Measurements from ENCODE around the gene PCMTD2. TPM values are rescaled to one million over a fixed set of nuclear protein-coding genes. Genes with fewer than 3 reads are reported as not detected.

The PCMTD2 gene
- total and polyA plus RNA-seq, 2 of the 13 experiments (the other 11 are each of a cell fraction or from before 2014, with no cell fraction given), result 47.0 to 76.9 TPM

DNA sequence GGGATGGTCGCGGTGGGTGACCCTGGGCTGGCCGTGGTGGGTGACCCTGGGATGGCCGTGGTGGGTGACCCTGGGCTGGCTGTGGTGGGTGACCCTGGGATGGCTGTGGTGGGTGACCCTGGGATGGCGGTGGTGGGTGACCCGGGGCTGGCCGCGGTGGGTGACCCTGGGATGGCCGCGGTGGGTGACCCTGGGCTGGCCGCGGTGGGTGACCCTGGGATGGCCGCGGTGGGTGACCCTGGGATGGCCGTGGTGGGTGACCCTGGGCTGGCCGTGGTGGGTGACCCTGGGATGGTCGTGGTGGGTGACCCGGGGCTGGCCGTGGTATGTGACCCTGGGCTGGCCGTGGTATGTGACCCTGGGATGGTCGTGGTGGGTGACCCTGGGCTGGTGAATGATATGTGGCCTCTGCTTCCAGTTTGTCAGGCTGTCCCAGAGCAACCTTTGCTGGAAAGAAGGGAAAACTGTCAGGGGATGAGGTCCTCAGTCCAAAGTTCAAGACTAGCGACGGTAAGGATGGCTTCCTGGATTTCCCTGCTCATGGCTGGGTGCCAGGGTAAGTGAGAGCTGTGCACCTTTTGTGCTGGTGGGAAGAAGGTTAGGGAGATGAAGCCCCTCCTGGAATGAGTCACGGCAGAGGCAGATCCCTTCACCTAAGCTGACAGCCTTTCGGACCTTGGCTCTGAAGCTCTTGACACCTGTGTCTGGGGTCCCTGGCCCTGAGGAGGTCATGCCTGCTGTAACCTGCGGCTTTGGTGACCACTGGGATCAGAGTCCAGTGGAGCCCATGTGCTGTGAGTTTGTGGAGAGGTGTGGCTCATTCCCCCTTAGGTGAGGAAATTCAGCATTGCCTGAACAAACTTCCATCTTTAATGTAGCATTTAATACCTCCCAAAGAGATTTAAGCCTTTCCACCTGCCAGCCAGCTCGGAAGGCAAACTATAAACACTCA is 19.1 kb upstream of the PCMTD2 start (continued):
- TF ChIP-seq, protein P1, sequence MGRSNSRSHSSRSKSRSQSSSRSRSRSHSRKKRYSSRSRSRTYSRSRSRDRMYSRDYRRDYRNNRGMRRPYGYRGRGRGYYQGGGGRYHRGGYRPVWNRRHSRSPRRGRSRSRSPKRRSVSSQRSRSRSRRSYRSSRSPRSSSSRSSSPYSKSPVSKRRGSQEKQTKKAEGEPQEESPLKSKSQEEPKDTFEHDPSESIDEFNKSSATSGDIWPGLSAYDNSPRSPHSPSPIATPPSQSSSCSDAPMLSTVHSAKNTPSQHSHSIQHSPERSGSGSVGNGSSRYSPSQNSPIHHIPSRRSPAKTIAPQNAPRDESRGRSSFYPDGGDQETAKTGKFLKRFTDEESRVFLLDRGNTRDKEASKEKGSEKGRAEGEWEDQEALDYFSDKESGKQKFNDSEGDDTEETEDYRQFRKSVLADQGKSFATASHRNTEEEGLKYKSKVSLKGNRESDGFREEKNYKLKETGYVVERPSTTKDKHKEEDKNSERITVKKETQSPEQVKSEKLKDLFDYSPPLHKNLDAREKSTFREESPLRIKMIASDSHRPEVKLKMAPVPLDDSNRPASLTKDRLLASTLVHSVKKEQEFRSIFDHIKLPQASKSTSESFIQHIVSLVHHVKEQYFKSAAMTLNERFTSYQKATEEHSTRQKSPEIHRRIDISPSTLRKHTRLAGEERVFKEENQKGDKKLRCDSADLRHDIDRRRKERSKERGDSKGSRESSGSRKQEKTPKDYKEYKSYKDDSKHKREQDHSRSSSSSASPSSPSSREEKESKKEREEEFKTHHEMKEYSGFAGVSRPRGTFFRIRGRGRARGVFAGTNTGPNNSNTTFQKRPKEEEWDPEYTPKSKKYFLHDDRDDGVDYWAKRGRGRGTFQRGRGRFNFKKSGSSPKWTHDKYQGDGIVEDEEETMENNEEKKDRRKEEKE (IDR thresholded peaks at IDR 0.05), result no peak
- TF ChIP-seq HDAC1 (CRISPR knock-in tag; IDR thresholded peaks at IDR 0.05) (no peak; the same call in 1 of the 2 replicates), STAT5B (CRISPR knock-in tag; IDR thresholded peaks at IDR 0.05) (no peak), ZNF136 (CRISPR knock-in tag; IDR thresholded peaks at IDR 0.05; ENCODE audit: low read depth) (no peak), ZNF33A (CRISPR knock-in tag; IDR thresholded peaks at IDR 0.05; ENCODE audit: borderline replicate concordance) (no peak), POLR2G (IDR thresholded peaks at IDR 0.05; ENCODE audit: low read depth, low read length) (no peak), ETV6 (CRISPR knock-in tag; conservative IDR thresholded peaks at IDR 0.05) (no peak; the same call in 1 of the 2 replicates), ZNF124 (CRISPR knock-in tag; IDR thresholded peaks at IDR 0.05) (0 out of 2 replicates have a peak, but pooled peaks have one; percentile 33)
- TF ChIP-seq, protein P2, sequence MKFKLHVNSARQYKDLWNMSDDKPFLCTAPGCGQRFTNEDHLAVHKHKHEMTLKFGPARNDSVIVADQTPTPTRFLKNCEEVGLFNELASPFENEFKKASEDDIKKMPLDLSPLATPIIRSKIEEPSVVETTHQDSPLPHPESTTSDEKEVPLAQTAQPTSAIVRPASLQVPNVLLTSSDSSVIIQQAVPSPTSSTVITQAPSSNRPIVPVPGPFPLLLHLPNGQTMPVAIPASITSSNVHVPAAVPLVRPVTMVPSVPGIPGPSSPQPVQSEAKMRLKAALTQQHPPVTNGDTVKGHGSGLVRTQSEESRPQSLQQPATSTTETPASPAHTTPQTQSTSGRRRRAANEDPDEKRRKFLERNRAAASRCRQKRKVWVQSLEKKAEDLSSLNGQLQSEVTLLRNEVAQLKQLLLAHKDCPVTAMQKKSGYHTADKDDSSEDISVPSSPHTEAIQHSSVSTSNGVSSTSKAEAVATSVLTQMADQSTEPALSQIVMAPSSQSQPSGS (CRISPR knock-in tag; IDR thresholded peaks at IDR 0.05), result peak; percentile 23; the same call in 1 of the 2 replicates
- TF ChIP-seq, protein P3, sequence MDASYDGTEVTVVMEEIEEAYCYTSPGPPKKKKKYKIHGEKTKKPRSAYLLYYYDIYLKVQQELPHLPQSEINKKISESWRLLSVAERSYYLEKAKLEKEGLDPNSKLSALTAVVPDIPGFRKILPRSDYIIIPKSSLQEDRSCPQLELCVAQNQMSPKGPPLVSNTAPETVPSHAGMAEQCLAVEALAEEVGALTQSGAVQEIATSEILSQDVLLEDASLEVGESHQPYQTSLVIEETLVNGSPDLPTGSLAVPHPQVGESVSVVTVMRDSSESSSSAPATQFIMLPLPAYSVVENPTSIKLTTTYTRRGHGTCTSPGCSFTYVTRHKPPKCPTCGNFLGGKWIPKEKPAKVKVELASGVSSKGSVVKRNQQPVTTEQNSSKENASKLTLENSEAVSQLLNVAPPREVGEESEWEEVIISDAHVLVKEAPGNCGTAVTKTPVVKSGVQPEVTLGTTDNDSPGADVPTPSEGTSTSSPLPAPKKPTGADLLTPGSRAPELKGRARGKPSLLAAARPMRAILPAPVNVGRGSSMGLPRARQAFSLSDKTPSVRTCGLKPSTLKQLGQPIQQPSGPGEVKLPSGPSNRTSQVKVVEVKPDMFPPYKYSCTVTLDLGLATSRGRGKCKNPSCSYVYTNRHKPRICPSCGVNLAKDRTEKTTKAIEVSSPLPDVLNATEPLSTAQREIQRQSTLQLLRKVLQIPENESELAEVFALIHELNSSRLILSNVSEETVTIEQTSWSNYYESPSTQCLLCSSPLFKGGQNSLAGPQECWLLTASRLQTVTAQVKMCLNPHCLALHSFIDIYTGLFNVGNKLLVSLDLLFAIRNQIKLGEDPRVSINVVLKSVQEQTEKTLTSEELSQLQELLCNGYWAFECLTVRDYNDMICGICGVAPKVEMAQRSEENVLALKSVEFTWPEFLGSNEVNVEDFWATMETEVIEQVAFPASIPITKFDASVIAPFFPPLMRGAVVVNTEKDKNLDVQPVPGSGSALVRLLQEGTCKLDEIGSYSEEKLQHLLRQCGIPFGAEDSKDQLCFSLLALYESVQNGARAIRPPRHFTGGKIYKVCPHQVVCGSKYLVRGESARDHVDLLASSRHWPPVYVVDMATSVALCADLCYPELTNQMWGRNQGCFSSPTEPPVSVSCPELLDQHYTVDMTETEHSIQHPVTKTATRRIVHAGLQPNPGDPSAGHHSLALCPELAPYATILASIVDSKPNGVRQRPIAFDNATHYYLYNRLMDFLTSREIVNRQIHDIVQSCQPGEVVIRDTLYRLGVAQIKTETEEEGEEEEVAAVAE (CRISPR knock-in tag; IDR thresholded peaks at IDR 0.05; ENCODE audit: borderline replicate concordance), result peak; percentile 49; the same call in 1 of the 2 replicates
- TF ChIP-seq, protein P4, sequence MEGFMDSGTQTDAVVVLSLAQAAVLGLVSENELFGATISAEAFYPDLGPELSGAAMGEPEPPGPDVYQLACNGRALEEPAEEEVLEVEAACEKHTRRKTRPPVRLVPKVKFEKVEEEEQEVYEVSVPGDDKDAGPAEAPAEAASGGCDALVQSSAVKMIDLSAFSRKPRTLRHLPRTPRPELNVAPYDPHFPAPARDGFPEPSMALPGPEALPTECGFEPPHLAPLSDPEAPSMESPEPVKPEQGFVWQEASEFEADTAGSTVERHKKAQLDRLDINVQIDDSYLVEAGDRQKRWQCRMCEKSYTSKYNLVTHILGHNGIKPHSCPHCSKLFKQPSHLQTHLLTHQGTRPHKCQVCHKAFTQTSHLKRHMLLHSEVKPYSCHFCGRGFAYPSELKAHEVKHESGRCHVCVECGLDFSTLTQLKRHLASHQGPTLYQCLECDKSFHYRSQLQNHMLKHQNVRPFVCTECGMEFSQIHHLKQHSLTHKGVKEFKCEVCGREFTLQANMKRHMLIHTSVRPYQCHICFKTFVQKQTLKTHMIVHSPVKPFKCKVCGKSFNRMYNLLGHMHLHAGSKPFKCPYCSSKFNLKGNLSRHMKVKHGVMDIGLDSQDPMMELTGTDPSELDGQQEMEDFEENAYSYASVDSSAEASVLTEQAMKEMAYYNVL (CRISPR knock-in tag; IDR thresholded peaks at IDR 0.05; ENCODE audit: borderline replicate concordance), result peak; percentile 84
- TF ChIP-seq, protein P5, sequence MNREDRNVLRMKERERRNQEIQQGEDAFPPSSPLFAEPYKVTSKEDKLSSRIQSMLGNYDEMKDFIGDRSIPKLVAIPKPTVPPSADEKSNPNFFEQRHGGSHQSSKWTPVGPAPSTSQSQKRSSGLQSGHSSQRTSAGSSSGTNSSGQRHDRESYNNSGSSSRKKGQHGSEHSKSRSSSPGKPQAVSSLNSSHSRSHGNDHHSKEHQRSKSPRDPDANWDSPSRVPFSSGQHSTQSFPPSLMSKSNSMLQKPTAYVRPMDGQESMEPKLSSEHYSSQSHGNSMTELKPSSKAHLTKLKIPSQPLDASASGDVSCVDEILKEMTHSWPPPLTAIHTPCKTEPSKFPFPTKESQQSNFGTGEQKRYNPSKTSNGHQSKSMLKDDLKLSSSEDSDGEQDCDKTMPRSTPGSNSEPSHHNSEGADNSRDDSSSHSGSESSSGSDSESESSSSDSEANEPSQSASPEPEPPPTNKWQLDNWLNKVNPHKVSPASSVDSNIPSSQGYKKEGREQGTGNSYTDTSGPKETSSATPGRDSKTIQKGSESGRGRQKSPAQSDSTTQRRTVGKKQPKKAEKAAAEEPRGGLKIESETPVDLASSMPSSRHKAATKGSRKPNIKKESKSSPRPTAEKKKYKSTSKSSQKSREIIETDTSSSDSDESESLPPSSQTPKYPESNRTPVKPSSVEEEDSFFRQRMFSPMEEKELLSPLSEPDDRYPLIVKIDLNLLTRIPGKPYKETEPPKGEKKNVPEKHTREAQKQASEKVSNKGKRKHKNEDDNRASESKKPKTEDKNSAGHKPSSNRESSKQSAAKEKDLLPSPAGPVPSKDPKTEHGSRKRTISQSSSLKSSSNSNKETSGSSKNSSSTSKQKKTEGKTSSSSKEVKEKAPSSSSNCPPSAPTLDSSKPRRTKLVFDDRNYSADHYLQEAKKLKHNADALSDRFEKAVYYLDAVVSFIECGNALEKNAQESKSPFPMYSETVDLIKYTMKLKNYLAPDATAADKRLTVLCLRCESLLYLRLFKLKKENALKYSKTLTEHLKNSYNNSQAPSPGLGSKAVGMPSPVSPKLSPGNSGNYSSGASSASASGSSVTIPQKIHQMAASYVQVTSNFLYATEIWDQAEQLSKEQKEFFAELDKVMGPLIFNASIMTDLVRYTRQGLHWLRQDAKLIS (CRISPR knock-in tag; IDR thresholded peaks at IDR 0.05), result no peak
